LNCAP (cell line): ENCODE measurements around the gene TMEM179.

ENCODE experiments used
- TF ChIP-seq, protein P1 (sequence below): fragments of 450-650 bp; IDR thresholded peaks from 2 replicates; pipeline ENCODE4 v1.5.1; 2017; ENCODE audit warnings: mild to moderate bottlenecking

The TMEM179 gene

DNA sequence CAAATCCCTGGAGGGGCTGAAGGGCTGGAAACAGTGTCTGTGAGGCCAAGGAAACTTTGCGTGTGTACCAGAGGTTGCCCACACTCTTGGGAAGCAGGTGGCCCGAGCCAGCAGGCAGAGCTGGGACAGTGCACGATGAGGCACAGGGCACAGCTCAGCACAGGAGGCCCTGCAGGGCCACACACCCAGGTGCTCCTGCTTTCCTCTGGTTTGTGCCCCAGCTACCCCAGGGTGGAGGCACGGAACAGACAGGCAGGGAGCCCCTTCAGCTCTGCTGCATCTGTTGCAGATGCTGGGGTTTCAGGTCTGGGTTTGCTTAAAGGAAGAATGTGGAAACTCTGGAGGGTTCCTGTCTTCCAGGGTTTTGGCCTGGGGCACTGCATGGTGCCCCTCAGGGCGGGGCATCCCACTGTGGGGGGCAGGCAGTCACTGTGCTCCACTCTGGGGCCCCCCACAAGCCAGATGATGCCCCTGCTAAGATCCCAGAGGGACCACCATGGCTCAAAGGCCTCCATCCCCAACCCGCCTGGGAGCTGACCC, 8.6 kb downstream of the TMEM179 start:
- TF ChIP-seq, protein P1, sequence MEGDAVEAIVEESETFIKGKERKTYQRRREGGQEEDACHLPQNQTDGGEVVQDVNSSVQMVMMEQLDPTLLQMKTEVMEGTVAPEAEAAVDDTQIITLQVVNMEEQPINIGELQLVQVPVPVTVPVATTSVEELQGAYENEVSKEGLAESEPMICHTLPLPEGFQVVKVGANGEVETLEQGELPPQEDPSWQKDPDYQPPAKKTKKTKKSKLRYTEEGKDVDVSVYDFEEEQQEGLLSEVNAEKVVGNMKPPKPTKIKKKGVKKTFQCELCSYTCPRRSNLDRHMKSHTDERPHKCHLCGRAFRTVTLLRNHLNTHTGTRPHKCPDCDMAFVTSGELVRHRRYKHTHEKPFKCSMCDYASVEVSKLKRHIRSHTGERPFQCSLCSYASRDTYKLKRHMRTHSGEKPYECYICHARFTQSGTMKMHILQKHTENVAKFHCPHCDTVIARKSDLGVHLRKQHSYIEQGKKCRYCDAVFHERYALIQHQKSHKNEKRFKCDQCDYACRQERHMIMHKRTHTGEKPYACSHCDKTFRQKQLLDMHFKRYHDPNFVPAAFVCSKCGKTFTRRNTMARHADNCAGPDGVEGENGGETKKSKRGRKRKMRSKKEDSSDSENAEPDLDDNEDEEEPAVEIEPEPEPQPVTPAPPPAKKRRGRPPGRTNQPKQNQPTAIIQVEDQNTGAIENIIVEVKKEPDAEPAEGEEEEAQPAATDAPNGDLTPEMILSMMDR = no peak

DNA sequence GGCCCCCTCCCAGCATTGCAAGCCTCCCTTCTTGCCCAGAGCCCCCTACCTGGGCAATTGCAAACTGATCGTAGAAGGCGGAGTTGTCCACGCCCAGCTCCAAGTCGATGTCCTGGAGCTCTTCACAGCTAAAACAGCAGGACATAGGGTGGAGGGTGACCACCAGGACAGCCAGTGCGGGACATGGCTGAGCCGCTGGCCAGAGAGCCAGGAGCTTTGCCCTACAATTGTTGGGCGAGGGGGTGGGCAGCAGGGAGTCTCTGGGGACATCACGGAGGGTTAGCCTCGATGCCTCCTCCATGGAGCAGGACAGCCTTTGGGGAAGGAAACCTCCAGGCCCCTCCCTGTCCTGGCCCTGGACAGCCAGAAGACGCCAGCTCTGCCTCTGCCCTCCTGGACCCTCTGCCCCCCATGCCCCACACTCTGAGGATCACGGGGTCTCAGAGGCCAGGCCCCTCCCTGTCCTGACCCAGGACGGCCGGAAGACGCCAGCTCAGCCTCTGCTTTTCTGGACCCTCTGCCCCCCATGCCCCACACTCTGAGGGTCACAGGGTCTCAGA, 9.4 kb downstream of the TMEM179 start:
- TF ChIP-seq, protein P1 = no peak

GRCh38 chr14:104594310-104595046, 10.1 kb downstream of the TMEM179 start:
- TF ChIP-seq, protein P1 = no peak

- TF ChIP-seq, protein P1 = no peak
These were observed 10.8 kb downstream of the TMEM179 start for GRCh38 chr14:104593710-104594136.

- TF ChIP-seq, protein P1 = no peak
These were observed 11.3 kb downstream of the TMEM179 start for GRCh38 chr14:104593241-104593701.

DNA sequence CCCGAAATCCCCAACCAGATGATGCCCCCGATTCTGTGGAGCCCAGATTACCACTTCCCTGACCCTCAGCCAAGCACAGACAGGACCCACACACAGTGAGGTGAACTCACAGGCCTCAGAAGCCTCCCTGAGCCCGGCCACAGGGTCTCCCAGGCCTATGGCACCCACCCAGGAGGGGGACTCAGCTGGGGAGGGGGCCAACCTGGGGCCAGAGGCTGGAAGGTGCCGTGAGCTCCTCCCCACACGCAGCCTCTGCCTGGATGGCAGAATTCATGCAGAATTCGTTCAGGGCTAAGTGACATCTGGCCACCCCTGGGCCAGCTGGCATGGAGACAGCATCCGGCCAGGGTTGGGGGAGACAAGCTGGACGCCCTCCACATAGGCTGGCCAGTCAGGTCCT, 11.8 kb downstream of the TMEM179 start:
- TF ChIP-seq, protein P1 = no peak

GRCh38 chr14:104592292-104592672, 12.3 kb downstream of the TMEM179 start:
- TF ChIP-seq, protein P1 = no peak
